GM03348 (cell line): ENCODE results near the gene TSHZ1.

ENCODE experiments used
- DNase-seq: peaks from one replicate; pipeline ENCODE4 v3.0.0; 2012; ENCODE audit warnings: low spot score

TSHZ1 gene

GRCh38 chr18:75269124-75269680 is 58.6 kb downstream of the TSHZ1 start:
- DNase-seq, result no peak

DNA sequence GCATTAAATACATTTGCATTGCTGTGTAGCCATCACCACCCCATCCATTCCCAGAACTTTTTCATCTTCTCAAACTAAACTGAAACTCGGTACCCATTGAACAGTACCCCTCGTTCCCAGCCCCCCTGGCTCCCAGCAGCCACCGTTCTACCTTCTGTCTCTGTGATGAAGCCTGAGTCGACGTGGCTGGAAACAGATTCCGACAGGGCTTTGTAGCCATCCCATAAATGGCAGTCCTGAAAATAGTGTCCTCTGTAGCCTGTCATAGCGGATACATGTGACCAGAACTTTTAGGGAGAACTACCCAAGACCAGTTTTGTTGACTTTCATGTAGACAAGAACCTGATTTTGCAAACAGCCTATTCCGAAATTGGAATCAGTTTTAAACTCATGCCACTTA is 59.1 kb downstream of the TSHZ1 start:
- no peak for DNase-seq

DNA sequence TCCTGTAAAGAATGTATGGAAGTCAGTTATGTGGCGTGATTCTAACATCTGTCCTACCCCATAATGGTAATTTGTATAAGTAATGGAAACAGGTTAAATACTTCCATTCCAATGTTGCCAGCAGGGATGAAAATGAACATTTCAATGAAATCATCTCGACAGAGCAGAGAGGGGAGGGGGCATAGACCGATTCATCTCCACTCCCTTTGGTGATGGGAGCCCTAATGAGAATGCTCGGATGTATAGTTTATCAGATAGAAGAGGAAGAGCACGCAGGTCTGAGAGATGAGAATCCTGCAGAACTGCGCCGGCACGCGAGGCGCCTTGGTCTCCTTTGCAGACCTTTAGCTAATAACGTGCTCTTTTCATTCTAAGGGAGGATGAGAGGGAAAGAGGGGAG is 61.4 kb downstream of the TSHZ1 start:
- DNase-seq, result no peak

DNA sequence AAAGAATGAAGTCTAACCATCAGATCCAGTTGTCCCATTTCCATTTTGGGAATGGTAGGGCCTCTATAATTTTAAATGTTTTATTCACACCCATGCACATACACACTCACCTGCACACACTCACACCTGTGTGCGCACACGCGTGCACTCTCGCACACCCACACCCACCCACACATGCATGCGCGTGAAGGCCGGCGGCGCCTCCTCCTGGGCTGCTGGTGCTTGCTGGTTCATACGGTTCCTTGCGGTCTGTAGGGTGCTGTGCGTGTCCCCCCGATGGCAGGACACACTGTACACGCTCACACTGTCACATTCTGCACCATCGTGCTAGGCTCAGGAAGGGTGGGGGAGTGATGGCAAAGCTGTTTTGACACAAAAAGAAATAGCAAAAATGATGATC is 63.2 kb downstream of the TSHZ1 start:
- DNase-seq, result no peak

- no peak for DNase-seq
Measured at GRCh38 chr18:75275226-75275625, 64.6 kb downstream of the TSHZ1 start.

DNA sequence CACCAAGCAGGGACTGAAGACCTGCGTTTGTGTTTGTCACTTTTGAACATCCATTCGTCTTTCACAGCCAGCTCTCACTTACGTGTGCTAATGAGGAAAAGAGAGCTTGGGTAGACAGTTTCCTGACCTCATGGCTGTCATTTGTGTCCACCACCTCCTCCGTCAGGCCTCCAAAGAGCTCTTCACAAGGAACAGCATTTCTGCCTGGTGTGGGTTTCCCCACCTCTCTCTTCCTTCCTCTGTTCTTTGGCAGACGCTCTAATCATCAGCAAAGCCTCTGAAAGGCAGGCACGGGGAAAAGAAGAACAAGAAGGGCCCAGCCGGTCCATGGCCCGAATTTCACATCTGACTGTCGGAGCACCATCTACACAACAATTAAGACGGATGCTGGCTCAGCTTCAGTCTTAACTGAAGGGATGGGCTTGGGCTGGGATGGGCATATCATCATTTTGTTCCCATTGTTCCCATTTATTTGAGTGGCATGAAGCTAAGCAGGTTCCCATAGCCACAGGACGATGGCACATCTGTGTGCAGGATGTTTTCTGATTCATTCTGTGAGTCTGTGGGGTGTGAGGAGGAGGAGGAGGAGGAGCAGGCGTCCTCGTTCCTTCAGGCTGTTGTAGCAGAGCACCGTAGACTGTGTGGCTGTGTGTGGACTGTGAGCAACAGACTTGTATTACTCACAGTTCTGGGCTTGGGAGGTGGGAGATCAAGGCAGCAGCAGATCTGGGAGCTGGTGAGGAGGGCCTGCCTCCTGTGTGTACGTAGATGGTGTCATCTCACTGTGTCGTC is 66.4 kb downstream of the TSHZ1 start:
- peak; percentile 34 for DNase-seq

- DNase-seq, result no peak
Measured at GRCh38 chr18:75277610-75277928, 67.0 kb downstream of the TSHZ1 start.

GRCh38 chr18:75279381-75279780 is 68.8 kb downstream of the TSHZ1 start:
- no peak for DNase-seq

DNA sequence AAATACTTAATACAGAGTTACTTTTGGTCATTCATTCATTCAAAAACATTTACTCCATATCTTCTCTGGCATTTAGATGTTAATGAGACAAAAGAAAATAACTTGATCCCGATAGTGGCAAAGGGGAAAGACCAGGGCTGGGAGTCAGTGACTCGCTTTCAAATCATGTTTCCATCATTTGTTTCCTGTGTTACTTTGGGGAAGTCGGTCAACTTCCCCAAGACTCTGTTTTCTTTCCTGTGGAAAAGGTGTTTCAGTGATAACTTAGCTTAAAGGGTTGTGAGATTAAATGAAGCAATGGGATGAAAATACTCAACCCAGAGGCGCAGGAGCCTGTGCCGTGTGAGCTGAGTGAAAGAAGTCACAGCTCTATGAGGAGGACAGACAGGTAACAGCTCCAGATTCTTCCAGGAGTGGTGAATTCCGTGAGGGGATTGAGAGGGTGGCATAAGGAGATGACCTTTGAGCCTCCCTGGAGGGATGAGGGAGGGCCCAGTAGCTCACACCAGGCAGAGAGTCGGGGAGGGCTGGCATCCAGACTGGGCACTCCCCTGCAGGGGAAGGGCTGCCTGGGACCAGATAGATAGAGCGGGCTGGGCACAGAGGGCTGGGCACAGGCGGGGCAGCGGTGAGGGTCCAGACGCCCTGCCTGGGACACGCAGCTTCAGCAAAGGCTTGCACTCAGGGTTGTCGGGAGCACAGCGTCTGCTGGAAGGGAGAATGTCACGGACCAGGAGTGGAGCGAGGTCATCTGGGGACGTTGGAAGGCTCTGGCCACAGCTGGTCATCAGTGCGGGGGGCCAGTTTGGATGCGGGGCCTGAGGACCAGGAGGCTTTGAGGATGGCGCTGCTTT is 70.1 kb downstream of the TSHZ1 start:
- DNase-seq, result no peak

DNA sequence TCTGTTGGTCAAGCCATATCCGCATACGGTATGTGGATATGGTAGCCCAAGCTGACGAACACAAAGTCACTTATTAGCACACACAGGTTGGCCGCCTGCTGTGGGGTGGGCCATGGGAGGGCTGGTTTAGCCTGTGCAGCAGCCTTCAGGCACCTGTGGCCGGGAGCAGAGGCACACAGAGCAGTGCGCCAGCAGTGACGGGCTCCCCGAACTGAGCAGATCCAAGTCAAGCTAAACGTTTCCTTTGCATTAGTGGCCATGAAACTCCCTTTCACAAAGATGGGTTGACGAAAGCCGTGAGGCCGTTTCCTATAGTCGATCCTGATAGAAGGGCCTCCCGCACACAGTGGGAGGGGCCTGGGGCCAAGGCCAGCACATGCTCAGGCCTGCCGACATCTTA is 72.1 kb downstream of the TSHZ1 start:
- no peak for DNase-seq

- no peak for DNase-seq
Measured at GRCh38 chr18:75283731-75284130, 73.1 kb downstream of the TSHZ1 start.

DNA sequence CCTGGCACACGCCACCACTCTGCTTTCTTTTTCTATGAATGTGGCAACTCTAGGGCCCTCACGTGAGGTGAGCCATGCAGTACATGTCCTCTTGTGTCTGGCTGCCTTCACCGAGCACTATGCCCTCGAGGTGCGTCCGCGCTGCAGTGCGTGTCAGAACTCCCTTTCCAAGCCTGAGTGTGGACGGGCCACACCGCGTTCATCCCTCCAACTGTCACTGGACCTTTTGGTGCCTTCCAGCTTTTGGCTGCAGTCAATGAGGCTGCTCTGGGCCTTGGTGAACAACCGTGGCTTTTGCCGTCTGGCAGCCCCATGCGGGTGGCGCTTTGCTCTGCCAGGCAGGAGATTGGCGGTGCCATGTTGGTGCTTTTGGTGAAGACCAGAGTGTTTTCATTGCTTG is 74.0 kb downstream of the TSHZ1 start:
- no peak for DNase-seq

- DNase-seq, result no peak
Measured at GRCh38 chr18:75285876-75286275, 75.3 kb downstream of the TSHZ1 start.

- DNase-seq, result no peak
Measured at GRCh38 chr18:75287006-75287405, 76.4 kb downstream of the TSHZ1 start.

GRCh38 chr18:75287700-75288099 is 77.1 kb downstream of the TSHZ1 start:
- no peak for DNase-seq

DNA sequence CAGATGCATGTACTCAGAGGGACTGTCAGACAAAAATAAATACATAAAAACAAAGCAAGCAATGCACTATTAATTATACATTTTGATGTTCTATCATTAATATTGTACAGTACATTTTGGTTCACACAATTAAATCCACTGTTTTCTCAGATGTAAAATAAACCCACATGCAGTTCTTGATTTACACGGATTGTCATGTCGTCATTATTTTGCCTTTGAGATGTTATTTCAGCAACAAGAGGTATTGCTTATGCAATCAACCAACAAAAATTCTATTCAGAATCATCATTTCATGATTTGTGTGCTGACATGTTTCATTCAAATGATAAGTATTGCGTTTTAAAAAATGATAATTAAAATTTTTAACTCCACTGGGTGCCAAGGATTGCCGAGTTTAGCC is 79.2 kb downstream of the TSHZ1 start:
- DNase-seq, result no peak

- DNase-seq, result no peak
Measured at GRCh38 chr18:75290737-75291358, 80.3 kb downstream of the TSHZ1 start.

DNA sequence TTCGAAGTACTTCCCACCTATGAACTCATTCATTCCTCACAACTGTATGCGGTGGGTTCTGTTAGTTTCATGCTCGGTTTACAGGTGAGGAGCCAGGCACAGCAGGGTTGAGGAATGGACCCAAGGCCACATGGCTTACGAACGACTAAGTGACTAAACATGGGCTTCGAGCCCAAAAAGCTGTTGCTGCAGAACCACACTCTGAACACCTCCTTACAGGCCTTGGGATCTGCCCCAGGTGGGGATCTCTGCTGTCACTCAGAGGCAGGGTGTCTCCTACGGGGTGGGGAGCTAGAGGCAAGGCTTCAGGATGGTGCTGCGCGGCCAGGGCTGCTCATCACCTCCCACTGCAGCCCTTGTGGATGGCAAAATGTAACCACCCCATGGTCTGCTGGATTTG is 80.9 kb downstream of the TSHZ1 start:
- DNase-seq, result no peak

DNA sequence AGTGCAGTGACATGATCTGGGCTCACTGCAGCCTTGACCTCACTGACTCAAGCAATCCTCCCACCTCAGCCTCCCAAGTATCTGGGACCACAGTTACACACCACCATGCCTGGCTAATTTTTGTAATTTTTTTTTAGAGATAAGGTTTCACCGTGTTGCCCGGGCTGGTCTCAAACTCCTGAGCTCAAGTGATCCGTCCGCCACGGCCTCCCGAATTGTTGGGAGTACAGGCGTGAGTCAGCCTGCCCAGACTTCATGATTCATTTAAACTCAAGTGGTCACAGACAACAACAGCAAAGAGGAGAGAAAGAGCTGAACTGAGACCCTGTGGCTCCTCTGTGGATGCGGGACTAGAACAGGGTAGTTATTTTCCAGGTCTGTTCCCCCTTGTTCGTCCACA is 83.0 kb downstream of the TSHZ1 start:
- DNase-seq, result no peak

DNA sequence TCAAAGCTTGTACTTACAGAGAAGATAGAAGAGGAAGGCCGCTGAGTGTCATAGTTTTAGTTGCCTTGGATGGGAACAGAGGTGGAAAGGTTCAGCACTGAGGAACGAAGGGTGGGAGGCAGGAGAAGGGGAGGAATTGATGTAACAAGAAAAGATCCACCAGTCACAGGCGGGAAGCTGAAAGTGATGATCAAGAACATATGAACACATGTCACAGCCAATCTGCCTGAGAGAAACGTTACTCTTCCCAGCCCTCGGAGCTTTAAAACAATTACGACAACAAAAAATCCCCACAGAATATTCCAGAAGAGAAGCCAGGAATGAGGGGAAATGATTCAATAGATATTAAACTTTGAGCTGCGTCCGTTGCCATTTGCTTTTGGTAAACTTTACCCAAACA is 87.1 kb downstream of the TSHZ1 start:
- DNase-seq, result no peak

- no peak for DNase-seq
Measured at GRCh38 chr18:75304678-75305557, 94.3 kb downstream of the TSHZ1 start.

DNA sequence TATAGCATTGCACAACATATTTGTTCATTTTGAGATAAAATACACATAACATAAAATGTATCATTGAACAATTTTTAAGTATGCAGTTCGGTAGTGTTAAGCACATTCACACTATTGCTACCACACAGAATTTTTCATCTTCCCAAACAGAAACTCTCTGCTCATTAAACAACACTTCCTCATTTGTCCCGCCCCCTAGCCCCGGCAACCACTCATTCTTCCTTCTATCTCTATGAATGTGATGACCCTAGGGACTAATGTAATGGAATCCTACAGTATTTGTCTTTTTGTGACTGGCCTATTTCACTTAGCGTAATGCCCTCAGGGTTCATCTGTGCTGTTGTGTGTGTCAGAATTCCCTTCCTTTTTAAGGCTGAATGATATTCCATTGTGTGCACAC is 95.4 kb downstream of the TSHZ1 start:
- no peak for DNase-seq
